ENCODE measurements around the gene SFSWAP. TPM values are rescaled to one million over a fixed set of nuclear protein-coding genes. Genes with fewer than 3 reads are reported as not detected.

The SFSWAP gene
- total and polyA plus RNA-seq, 2 of the 13 experiments (the other 11 are each of a cell fraction or from before 2014, with no cell fraction given) = 17.1 to 27.7 TPM

DNA sequence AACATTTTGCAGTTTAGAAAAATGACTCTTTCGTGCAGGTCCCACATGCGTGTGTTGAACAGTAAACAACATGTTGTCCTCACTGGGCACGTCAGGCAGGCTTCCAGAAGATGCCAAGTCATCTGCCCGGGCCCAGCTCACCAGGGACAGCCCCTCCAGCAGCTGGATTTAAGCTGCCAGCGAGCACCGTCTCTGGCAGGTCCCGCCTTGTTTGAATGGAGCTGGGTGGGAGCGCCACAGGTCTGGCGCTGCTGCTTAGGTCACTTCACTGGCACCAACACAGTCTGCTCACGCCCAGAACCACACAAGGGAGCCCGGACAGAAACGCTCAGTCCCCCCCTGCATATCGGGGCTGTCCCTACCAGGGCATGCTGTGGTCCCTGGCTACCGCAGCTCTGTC lies 84.2 kb downstream of the SFSWAP start:
- intact Hi-C loops (cut with micrococcal nuclease; ENCODE audit: unreplicated experiment) (no loop called here), in situ Hi-C loops (cut with HindIII; ENCODE audit: extremely low pct_ligation_motif_present, low pct_unique_long_range_greater_than_20kb) (no loop called here)
- no peak for DNase-seq (ENCODE audit: low spot score)
- H3K79me2 ChIP-seq (ENCODE audit: insufficient read depth, low read length) = no peaks in the 10 kb centered on the region
- no peak overlapping the region for H3K4me2 ChIP-seq (ENCODE audit: low read depth, low read length)
- peaks cover 16 to 38% of the 10 kb centered on the region in 2 experiments; a peak in 4 of 5 replicates for H3K36me3 ChIP-seq (replicated peaks in 1 of 2; ENCODE audit: control insufficient read depth in 1 of 2, insufficient read depth in 2 of 2, low read length in 2 of 2)
- no peaks in the 10 kb centered on the region for H3K4me1 ChIP-seq (ENCODE audit: insufficient read depth, low read length)
- H3K27ac ChIP-seq (ENCODE audit: extremely low read length, insufficient read depth, low read length) = no peak overlapping the region
- WGBS (ENCODE audit: low lambda C conversion rate) = 93% methylated on average over 9 of the region's 14 CpGs
- H4K20me1 ChIP-seq (ENCODE audit: insufficient read depth, low read length) = no peaks in the 10 kb centered on the region
- no peak for ATAC-seq
- H3K27me3 ChIP-seq (ENCODE audit: control insufficient read depth in 1 of 2, insufficient read depth in 2 of 2, low read length in 2 of 2) = no peaks in the 10 kb centered on the region
- POLR2A ChIA-PET = no interaction called here
- no peak overlapping the region for H3K9ac ChIP-seq (ENCODE audit: insufficient read depth, low read depth, low read length)
- CTCF ChIA-PET (ENCODE audit: low intra/inter-chr PET ratio, low total read pairs) = no interaction called here
- H3K4me3 ChIP-seq (replicated peaks in 1 of 3; ENCODE audit: insufficient read depth in 1 of 3, low read depth in 2 of 3, low read length in 3 of 3) = no peak overlapping the region
- FAIRE-seq = no peak
- H3K9me3 ChIP-seq (ENCODE audit: low read length) = no peaks in the 10 kb centered on the region
- no TSS peak for BruUV-seq (replicated peaks)
- no peak for TF ChIP-seq CEBPG (CRISPR knock-in tag; IDR thresholded peaks at IDR 0.05)
- TF ChIP-seq, protein P1, sequence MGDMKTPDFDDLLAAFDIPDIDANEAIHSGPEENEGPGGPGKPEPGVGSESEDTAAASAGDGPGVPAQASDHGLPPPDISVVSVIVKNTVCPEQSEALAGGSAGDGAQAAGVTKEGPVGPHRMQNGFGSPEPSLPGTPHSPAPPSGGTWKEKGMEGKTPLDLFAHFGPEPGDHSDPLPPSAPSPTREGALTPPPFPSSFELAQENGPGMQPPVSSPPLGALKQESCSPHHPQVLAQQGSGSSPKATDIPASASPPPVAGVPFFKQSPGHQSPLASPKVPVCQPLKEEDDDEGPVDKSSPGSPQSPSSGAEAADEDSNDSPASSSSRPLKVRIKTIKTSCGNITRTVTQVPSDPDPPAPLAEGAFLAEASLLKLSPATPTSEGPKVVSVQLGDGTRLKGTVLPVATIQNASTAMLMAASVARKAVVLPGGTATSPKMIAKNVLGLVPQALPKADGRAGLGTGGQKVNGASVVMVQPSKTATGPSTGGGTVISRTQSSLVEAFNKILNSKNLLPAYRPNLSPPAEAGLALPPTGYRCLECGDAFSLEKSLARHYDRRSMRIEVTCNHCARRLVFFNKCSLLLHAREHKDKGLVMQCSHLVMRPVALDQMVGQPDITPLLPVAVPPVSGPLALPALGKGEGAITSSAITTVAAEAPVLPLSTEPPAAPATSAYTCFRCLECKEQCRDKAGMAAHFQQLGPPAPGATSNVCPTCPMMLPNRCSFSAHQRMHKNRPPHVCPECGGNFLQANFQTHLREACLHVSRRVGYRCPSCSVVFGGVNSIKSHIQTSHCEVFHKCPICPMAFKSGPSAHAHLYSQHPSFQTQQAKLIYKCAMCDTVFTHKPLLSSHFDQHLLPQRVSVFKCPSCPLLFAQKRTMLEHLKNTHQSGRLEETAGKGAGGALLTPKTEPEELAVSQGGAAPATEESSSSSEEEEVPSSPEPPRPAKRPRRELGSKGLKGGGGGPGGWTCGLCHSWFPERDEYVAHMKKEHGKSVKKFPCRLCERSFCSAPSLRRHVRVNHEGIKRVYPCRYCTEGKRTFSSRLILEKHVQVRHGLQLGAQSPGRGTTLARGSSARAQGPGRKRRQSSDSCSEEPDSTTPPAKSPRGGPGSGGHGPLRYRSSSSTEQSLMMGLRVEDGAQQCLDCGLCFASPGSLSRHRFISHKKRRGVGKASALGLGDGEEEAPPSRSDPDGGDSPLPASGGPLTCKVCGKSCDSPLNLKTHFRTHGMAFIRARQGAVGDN (CRISPR knock-in tag; IDR thresholded peaks at IDR 0.05) = no peak
- no peak for TF ChIP-seq TGIF2 (CRISPR knock-in tag; IDR thresholded peaks at IDR 0.05)
- TF ChIP-seq RORA (CRISPR knock-in tag; IDR thresholded peaks at IDR 0.05) = no peak
- no peak for TF ChIP-seq CREM (IDR thresholded peaks at IDR 0.05)
- no peak for TF ChIP-seq CREM (CRISPR knock-in tag; IDR thresholded peaks at IDR 0.05)
- TF ChIP-seq RAD51 (IDR thresholded peaks at IDR 0.05; ENCODE audit: borderline replicate concordance) = no peak
- TF ChIP-seq ZFY (CRISPR knock-in tag; IDR thresholded peaks at IDR 0.05) = no peak
- no peak for TF ChIP-seq MAX (IDR thresholded peaks at IDR 0.05)
- TF ChIP-seq ZNF629 (CRISPR knock-in tag; conservative IDR thresholded peaks at IDR 0.05) = no peak
- no peak for TF ChIP-seq THRA (CRISPR knock-in tag; IDR thresholded peaks at IDR 0.05; ENCODE audit: borderline replicate concordance)
- TF ChIP-seq FOXA1 (IDR thresholded peaks at IDR 0.05) = no peak
- TF ChIP-seq FOXA1 (CRISPR knock-in tag; IDR thresholded peaks at IDR 0.05) = no peak
- TF ChIP-seq ZNF781 (CRISPR knock-in tag; IDR thresholded peaks at IDR 0.05; ENCODE audit: borderline replicate concordance, not compliant biosample characterization) = no peak
- H2AFZ ChIP-seq (ENCODE audit: low read length) = no peak overlapping the region
